Osteocyte (in vitro differentiated cells): ENCODE results near the gene FSTL4. TPM values are rescaled to one million over a fixed set of nuclear protein-coding genes. Genes with fewer than 3 reads are reported as not detected.
A peak's percentile ranks its signal among the peaks of the same experiment; 100 is the strongest.

ENCODE experiments used
- DNase-seq: peaks from one replicate; pipeline ENCODE4 v3.0.0; 2021; ENCODE audit warnings: mixed read lengths; ENCODE audit not compliant: unreplicated experiment; ENCODE audit errors: extremely low spot score
- H3K27ac Mint-ChIP-seq: one replicate; pipeline ENCODE4 v1.8.0; 2021; ENCODE audit warnings: mild to moderate bottlenecking, mixed read lengths; ENCODE audit not compliant: unreplicated experiment
- H3K27me3 Mint-ChIP-seq: one replicate; pipeline ENCODE4 v1.8.0; 2021; ENCODE audit warnings: mixed read lengths; ENCODE audit not compliant: unreplicated experiment
- H3K36me3 Mint-ChIP-seq: one replicate; pipeline ENCODE4 v1.8.0; 2021; ENCODE audit warnings: mixed read lengths; ENCODE audit not compliant: unreplicated experiment
- H3K4me1 Mint-ChIP-seq: one replicate; pipeline ENCODE4 v1.8.0; 2021; ENCODE audit warnings: mixed read lengths; ENCODE audit not compliant: unreplicated experiment
- H3K4me3 Mint-ChIP-seq: one replicate; pipeline ENCODE4 v1.8.0; 2021; ENCODE audit warnings: mild to moderate bottlenecking, moderate library complexity, mixed read lengths; ENCODE audit not compliant: unreplicated experiment
- H3K9me3 Mint-ChIP-seq: one replicate; pipeline ENCODE4 v1.8.0; 2021; ENCODE audit warnings: mixed read lengths; ENCODE audit not compliant: unreplicated experiment
- total RNA-seq: library from RNA; stranded (reverse); gene quantifications from 2 replicates; pipeline ENCODE4 v1.2.1, GENCODE V29; 2021
- TF ChIP-seq, protein P1 (sequence below): fragments of 200-600 bp; sonication (generic); IDR thresholded peaks from 2 replicates; pipeline ENCODE4 v1.5.0; 2021; ENCODE audit warnings: antibody characterized with exemption, mild to moderate bottlenecking, moderate library complexity

Gene FSTL4
- total RNA-seq, 1 donor from 2014 or later = not detected

DNA sequence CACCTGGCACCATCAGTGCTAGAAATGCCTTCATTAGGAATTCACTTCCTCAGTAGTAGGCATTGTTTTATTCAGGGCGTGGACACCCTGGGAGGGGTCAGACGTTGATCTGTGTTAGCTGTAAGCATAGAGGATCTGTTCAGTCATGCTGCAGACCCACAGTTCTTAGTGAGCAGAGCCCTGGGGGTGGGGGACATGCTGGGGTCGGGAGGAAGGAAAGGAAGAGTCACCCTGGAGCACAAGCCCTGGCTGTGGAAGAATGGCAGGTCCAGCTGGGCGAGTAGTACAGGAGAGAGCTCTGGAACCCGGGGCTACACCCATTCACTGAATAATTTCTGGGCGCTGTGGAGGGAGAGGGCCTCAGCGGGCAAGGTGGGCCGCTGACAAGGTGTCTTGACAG is 172.5 kb downstream of the FSTL4 start:
- Mint-ChIP-seq H3K4me1 (no peaks in the 10 kb centered on the region), H3K36me3 (no peaks in the 10 kb centered on the region), H3K27ac (no peak overlapping the region), H3K9me3 (no peaks in the 10 kb centered on the region), H3K4me3 (no peak overlapping the region), H3K27me3 (peaks cover 29% of the 10 kb centered on the region)
- peak; percentile 66 for DNase-seq
- TF ChIP-seq, protein P1, sequence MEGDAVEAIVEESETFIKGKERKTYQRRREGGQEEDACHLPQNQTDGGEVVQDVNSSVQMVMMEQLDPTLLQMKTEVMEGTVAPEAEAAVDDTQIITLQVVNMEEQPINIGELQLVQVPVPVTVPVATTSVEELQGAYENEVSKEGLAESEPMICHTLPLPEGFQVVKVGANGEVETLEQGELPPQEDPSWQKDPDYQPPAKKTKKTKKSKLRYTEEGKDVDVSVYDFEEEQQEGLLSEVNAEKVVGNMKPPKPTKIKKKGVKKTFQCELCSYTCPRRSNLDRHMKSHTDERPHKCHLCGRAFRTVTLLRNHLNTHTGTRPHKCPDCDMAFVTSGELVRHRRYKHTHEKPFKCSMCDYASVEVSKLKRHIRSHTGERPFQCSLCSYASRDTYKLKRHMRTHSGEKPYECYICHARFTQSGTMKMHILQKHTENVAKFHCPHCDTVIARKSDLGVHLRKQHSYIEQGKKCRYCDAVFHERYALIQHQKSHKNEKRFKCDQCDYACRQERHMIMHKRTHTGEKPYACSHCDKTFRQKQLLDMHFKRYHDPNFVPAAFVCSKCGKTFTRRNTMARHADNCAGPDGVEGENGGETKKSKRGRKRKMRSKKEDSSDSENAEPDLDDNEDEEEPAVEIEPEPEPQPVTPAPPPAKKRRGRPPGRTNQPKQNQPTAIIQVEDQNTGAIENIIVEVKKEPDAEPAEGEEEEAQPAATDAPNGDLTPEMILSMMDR = no peak

- H3K36me3 Mint-ChIP-seq = no peaks in the 10 kb centered on the region
- TF ChIP-seq, protein P1 = no peak
- H3K27me3 Mint-ChIP-seq = peaks cover 37% of the 10 kb centered on the region
- H3K4me1 Mint-ChIP-seq = no peaks in the 10 kb centered on the region
- no peak overlapping the region for H3K4me3 Mint-ChIP-seq
- no peaks in the 10 kb centered on the region for H3K9me3 Mint-ChIP-seq
- no peak for DNase-seq
- no peak overlapping the region for H3K27ac Mint-ChIP-seq
Measured at GRCh38 chr5:133438487-133438886, 173.9 kb downstream of the FSTL4 start.

DNA sequence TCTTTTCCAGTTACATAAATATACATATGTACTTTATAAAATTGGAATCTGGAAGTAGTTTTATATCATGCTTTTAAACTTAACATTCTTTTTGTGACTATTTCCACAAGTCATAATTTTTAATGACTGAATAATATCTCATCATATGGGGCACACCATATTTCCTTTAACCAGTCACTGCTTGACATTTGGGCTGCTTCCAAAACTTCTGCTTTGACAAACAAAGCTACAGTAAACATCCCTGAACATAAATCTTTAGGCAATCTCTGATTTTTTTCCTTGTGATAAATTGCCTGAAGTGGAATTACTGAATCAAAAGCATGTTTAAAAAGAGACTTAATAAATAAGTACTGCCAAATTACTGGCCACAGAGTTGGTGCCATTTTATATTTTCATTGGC is 178.0 kb downstream of the FSTL4 start:
- TF ChIP-seq, protein P1 = no peak
- Mint-ChIP-seq H3K4me1 (no peaks in the 10 kb centered on the region), H3K27ac (no peak overlapping the region), H3K4me3 (no peak overlapping the region), H3K9me3 (no peaks in the 10 kb centered on the region), H3K27me3 (peaks cover 73% of the 10 kb centered on the region), H3K36me3 (no peaks in the 10 kb centered on the region)
- DNase-seq = no peak

DNA sequence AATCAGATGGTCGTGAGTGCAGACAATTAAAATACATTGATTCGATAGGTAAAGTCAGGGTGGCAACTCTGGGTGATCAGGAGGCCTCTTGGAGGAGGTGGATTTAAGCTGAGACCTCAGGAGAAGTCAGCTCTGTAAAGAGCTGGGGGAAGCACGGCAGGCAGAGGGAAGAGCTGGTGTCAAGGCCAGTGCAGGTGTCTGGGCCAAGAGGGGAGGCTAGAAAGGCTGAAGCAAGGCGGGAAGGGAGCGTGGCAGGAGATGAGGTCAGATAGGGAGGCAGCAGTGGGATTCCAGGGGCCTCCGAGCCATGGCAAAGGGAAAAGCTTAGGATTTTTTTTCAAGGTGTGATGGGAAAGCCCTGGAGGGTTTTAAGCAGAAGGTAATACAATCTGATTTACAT is 178.7 kb downstream of the FSTL4 start:
- Mint-ChIP-seq H3K27ac (no peak overlapping the region), H3K27me3 (peaks cover 73% of the 10 kb centered on the region), H3K4me3 (no peak overlapping the region), H3K36me3 (no peaks in the 10 kb centered on the region), H3K9me3 (no peaks in the 10 kb centered on the region), H3K4me1 (no peaks in the 10 kb centered on the region)
- TF ChIP-seq, protein P1 = no peak
- no peak for DNase-seq

DNA sequence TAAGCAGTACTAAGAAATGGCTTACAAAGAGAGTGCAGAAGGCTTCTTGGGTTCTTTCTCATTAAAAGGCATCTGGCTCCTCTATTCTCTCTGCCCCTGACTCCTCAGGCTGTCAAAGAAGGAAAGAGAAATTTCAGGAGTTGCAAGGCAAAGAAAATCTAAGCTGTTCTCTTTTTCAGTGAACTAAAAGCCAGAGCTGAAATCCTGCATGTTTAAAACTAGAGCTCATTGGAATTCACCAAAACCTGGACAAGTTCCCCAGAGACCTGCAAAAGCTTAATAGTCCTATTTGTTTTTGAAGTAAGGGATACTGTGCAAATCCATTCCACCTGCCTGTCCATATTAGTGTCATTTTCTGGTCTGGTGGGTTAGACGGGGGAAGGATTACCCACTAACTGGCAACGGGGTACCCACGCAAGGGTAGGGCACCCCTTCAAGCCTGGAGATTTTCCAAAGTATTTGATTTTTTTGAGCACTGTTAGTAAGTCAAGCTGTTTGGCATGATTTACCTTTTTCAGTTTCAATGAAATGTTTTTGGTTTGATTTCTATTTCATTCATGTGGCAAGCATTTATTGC is 179.3 kb downstream of the FSTL4 start:
- H3K27me3 Mint-ChIP-seq = peaks cover 73% of the 10 kb centered on the region
- no peak overlapping the region for H3K27ac Mint-ChIP-seq
- TF ChIP-seq, protein P1 = no peak
- no peak overlapping the region for H3K4me3 Mint-ChIP-seq
- no peak for DNase-seq
- H3K36me3 Mint-ChIP-seq = no peaks in the 10 kb centered on the region
- H3K9me3 Mint-ChIP-seq = no peaks in the 10 kb centered on the region
- H3K4me1 Mint-ChIP-seq = no peaks in the 10 kb centered on the region
